COR-L47 (cell line): ENCODE measurements around the gene MRPS26.
"Not testable (repeated sequence)": the region's sequence is repeated elsewhere in the genome, so short reads cannot be mapped to it uniquely, and the experiment has no call there.

Source experiments
- DNase-seq: peaks from one replicate; lab custom pipeline; 2025; lab: John Stamatoyannopoulos, UW

MRPS26 gene

GRCh38 chr20:3074812-3075211, 29.0 kb downstream of the MRPS26 start:
- no peak for DNase-seq

DNA sequence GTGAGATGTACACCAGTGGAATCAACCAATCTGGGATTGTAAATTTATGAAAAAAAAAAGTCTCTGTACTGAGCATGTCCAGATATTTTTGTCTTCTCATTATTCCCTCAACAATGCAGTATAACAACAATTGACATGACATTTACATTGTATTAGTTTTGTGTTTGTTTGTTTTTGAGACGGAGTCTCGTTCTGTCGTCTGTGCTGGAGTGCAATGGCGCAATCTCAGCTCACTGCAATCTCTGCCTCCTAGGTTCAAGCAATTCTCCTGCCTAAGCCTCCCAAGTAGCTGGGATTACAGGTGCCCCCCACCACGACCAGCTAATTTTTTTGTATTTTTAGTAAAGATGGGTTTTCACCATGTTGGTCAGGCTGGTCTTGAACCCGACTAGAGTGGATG, 29.5 kb downstream of the MRPS26 start:
- DNase-seq, result not testable (repeated sequence)

- no peak for DNase-seq
Measured at GRCh38 chr20:3077618-3078134, 31.8 kb downstream of the MRPS26 start.

GRCh38 chr20:3080939-3081388, 35.1 kb downstream of the MRPS26 start:
- no peak for DNase-seq

GRCh38 chr20:3081641-3082040, 35.8 kb downstream of the MRPS26 start:
- no peak for DNase-seq

GRCh38 chr20:3082306-3082951, 36.6 kb downstream of the MRPS26 start:
- no peak for DNase-seq

DNA sequence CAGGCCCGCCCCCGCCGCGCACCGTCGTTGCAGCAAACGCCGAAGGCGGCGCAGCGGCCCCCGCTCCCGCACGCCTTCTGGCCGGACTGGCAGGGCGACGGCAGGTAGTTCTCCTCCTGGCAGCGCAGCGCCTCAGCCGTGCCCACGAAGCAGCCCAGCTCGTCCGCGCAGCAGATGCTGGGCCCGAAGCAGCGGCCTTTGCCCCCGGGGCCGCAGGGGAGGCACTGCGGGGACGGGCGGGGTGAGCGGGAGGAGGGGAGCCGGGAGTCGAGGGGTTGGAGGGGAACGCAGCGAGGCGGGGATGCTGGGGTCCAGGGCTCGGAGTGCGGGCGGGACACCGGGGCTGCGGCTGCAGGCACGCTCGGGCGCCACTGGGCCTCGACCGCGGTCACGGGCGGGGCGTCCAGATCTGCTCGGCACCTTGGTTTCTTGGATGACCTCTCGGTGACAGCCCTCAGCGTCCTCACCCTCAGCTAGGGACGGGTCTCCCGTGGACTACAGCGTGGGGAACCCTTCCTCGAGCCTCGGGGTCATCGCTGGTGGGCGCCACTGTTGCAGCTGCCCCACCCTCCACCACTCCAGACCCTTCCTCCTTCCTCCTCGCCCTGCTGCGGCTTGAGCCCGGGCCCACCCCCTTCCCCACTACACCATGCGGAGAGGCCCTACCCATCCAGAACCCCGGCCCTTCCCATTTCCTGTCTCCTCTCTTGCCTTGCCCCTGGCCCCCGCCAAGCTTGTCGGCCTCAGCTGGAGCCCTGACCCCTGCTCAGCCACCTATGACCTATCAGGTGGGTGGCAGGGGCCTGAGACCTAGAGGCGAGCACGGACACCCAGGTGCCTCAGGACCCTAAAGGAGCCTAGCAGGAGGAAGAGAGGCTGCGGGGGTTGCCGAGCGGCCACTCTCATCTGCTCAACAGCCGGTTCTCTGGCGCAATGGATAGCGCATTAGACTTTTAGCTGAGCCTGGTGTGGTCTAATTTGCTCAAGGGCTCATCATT, 37.4 kb downstream of the MRPS26 start:
- DNase-seq, result no peak

GRCh38 chr20:3084283-3084985, 38.6 kb downstream of the MRPS26 start, which contains the start of gene AVP:
AVP (minus strand) TSS chr20:3084724; CDS start chr20:3084674, 50 bp downstream.
- DNase-seq, result no peak

DNA sequence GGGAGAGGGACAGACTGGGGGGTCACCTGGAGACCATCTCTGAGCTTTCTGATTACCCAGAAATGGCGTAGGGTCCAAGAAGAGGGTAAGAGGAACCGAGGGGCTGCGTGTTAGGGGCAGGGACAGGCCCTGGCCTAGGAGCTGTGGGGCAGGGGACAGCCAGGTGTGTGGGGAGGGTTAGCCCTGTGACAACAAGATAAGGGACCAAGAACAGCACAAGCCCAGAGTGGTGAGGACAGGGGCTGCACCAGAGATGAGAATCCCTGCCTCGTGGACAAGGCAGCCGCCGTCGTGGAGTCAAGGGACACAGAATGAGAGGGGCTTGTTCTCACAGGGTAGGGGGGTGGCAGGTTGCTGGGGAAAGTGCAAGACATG, 39.1 kb downstream of the MRPS26 start:
- DNase-seq, result no peak

DNA sequence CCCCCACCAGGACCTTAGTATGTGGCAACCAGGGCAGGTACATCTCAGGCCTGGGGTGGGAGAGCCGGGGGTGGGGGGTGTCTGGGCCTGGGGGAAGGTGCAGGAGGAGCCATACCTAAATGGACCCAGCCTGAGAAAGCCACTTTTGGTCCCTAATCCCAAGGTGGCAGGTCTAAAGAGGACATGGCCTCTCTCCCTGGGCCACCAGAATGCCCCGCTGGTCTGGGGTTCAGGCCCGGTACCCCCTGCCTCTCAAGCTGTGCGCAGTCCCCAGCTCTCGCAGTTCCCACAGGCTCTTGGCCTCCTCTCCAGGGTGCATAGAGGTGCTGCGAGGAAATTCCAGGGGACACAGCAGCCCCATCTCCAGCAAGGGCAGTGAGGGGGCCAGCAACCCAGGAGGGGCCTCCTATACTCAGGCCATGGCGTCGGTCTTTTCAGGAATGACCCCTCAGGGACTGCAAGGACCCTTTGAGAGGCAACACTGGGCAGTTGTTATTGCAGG, 39.8 kb downstream of the MRPS26 start:
- DNase-seq, result no peak

- no peak for DNase-seq
Measured at GRCh38 chr20:3088031-3088430, 42.2 kb downstream of the MRPS26 start.

DNA sequence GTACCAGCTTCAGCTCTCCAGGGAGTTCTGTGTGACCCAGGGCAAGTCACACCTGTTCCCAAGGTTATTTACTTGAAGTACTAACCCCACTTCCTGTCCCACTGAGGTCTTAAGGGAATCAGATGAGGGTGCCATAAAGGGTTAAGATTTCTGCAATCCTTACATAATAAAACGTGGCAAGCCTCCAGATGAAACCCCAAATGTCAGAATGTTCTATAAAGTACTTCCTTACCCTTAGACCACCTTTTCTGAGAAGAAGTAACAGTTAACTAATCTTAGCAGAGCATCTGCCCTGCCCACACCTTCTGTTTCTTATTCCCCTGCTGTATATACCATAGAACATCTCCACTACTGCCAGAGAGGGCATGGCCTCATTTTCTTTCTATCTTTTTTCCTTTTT, 44.7 kb downstream of the MRPS26 start:
- no peak for DNase-seq

GRCh38 chr20:3092611-3093379, 46.9 kb downstream of the MRPS26 start:
- no peak for DNase-seq

GRCh38 chr20:3093861-3094361, 48.1 kb downstream of the MRPS26 start:
- DNase-seq, result no peak

- DNase-seq, result no peak
Measured at GRCh38 chr20:3094848-3095629, 49.2 kb downstream of the MRPS26 start.
